Ovary (tissue), 3 donors: ENCODE results near the gene NIPSNAP3A.

Experiments
- EP300 ChIP-seq: sonication (generic); formaldehyde crosslinking; IDR thresholded peaks from one replicate; pipeline ENCODE4 v1.6.1; 2017; ENCODE audit warnings: antibody characterized with exemption
- POLR2A ChIP-seq: fragments of 450-650 bp; IDR thresholded peaks from one replicate; pipeline ENCODE4 v1.6.1; 2017; ENCODE audit warnings: antibody characterized with exemption, mild to moderate bottlenecking, moderate library complexity
- TF ChIP-seq, protein P1 (sequence below), 3 donors: fragments of 450-650 bp in 2 of 3; fragments of 200-600 bp in 1 of 3; IDR thresholded peaks; one replicate each; pipeline versions ENCODE4 v1.5.1 to v1.8.0; 2016 to 2022; ENCODE audit warnings: antibody characterized with exemption in 3 of 3, mild to moderate bottlenecking in 1 of 3
- donor health status: DM: no; HTN: no; CAD: no.

GRCh38 chr9:104779946-104780535 is 32.6 kb downstream of the NIPSNAP3A start:
- TF ChIP-seq, protein P1, sequence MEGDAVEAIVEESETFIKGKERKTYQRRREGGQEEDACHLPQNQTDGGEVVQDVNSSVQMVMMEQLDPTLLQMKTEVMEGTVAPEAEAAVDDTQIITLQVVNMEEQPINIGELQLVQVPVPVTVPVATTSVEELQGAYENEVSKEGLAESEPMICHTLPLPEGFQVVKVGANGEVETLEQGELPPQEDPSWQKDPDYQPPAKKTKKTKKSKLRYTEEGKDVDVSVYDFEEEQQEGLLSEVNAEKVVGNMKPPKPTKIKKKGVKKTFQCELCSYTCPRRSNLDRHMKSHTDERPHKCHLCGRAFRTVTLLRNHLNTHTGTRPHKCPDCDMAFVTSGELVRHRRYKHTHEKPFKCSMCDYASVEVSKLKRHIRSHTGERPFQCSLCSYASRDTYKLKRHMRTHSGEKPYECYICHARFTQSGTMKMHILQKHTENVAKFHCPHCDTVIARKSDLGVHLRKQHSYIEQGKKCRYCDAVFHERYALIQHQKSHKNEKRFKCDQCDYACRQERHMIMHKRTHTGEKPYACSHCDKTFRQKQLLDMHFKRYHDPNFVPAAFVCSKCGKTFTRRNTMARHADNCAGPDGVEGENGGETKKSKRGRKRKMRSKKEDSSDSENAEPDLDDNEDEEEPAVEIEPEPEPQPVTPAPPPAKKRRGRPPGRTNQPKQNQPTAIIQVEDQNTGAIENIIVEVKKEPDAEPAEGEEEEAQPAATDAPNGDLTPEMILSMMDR (IDR thresholded peaks at IDR 0.05) = no peak
- TF ChIP-seq POLR2A (no peak), EP300 (no peak)
